GM19328 (cell line): Measurements from ENCODE around the gene PCSK9.

ENCODE experiments used
- ATAC-seq: cut with Tn5 transposase; IDR thresholded peaks from one replicate; pipeline ENCODE4 v1.9.1; 2021; ENCODE audit warnings: mild to moderate bottlenecking, moderate library complexity; ENCODE audit not compliant: unreplicated experiment

PCSK9 gene

DNA sequence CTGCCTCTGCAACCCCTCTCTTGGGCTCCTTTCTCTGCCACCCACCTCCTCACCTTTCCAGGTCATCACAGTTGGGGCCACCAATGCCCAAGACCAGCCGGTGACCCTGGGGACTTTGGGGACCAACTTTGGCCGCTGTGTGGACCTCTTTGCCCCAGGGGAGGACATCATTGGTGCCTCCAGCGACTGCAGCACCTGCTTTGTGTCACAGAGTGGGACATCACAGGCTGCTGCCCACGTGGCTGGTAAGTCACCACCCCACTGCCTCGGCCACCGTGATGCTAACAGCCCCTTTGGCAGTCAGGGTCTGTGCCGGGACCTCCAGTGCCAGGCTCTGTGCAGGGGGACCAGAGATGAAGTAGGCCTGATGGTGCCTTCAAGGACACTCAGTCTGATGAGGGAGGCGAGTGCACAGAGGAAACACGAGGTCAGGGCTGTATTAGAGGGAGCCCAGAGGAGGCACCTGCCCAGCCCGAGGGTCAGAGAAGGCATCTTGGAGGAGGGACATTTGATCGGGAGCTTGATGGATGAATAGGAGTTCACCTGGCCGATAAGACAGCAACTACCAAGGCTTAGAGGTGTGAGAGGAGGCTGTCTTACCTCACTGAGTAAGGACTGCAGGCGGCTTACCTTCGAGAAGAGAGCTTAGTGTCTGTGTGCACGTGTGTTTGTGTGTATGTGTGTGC, 18.1 kb downstream of the PCSK9 start:
- no peak for ATAC-seq

DNA sequence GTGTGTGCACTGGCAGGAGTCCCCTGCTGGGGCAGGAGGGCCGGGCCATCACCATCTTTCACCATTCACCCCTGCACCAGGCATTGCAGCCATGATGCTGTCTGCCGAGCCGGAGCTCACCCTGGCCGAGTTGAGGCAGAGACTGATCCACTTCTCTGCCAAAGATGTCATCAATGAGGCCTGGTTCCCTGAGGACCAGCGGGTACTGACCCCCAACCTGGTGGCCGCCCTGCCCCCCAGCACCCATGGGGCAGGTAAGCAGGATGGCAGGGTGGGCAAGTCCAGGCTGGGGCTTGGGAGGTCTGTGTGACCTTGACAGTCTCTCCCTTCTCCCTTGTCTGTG, 18.6 kb downstream of the PCSK9 start:
- no peak for ATAC-seq

DNA sequence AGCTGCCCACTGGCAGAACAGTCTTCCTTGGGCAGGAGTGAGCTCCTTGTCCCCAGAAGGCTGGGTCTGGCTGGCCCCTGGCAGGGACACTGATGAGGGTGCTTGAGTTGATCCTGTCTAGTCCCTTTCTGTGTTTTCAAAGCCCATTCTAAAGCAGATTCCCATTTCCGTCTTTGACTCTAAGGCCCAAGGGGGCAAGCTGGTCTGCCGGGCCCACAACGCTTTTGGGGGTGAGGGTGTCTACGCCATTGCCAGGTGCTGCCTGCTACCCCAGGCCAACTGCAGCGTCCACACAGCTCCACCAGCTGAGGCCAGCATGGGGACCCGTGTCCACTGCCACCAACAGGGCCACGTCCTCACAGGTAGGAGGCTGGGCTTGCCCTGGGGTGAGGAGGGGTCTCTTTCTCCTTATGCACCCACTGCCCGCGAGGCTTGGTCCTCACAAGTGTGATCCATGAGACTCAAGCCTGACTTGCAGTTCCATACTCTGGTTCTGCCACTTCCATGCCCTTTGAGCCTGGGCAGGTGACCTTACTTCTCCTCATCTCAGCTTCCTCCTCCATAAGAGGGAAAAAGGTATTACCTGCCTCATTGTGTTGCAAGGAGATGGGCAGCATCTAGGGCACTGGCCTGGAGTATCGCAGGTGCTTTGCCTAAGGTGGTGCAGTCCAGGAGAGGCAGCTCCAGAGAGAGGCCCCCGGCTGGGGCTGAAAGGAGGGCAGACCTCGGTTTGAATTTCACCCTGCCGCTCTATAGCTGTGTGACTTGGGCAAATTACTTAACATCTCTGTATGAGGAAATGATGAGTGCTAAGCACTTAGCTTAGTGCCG, 20.2 kb downstream of the PCSK9 start:
- no peak for ATAC-seq

- no peak for ATAC-seq
Observed at GRCh38 chr1:55060133-55060999, 21.0 kb downstream of the PCSK9 start.

DNA sequence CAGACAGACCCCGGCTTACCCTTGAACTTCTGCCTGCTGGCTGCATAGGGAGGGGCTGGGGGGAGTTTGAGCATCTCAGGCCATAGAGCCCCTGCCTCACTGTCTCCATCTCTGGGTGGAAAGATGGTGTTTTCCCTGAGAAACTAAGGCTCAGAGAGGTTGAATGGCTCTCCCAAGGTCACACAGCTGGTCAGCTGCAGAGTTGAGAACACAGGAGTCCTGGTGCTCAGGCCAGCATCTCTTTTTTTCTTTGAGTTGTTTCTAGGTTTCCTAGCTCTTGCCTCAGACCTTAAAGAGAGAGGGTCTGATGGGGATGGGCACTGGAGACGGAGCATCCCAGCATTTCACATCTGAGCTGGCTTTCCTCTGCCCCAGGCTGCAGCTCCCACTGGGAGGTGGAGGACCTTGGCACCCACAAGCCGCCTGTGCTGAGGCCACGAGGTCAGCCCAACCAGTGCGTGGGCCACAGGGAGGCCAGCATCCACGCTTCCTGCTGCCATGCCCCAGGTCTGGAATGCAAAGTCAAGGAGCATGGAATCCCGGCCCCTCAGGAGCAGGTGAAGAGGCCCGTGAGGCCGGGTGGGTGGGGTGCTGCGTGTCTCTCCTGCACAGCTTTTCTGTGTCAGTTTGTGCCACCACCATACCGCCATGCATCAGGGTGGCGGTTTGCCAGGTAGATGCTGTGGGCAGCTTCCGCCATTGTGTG, 21.8 kb downstream of the PCSK9 start:
- no peak for ATAC-seq

- ATAC-seq, result no peak
Observed at GRCh38 chr1:55061706-55062321, 22.5 kb downstream of the PCSK9 start.

GRCh38 chr1:55062801-55063576, 23.6 kb downstream of the PCSK9 start:
- ATAC-seq, result no peak

GRCh38 chr1:55063577-55063942, 24.2 kb downstream of the PCSK9 start:
- no peak for ATAC-seq

DNA sequence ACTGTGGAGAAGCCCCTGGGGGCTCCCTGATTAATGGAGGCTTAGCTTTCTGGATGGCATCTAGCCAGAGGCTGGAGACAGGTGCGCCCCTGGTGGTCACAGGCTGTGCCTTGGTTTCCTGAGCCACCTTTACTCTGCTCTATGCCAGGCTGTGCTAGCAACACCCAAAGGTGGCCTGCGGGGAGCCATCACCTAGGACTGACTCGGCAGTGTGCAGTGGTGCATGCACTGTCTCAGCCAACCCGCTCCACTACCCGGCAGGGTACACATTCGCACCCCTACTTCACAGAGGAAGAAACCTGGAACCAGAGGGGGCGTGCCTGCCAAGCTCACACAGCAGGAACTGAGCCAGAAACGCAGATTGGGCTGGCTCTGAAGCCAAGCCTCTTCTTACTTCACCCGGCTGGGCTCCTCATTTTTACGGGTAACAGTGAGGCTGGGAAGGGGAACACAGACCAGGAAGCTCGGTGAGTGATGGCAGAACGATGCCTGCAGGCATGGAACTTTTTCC, 24.8 kb downstream of the PCSK9 start:
- ATAC-seq, result no peak

DNA sequence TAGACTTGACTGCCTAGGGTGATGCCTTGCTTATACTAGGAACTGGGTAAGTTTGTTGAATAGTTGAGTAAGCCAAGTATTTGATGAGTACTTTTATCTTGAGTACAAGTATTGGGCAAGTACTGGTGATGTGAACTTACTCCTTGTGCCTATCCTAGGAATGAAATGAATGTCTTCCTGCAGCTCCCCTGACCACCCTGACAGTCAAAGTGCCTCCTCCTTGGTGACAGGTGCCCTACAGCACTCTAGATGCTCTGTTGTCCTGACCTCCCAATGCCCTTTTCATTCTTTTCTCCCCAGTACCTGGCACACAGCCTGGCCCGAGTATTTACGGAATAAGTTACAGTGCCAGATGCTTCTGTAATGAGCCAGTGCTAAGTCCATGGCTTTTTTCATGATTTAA, 25.5 kb downstream of the PCSK9 start:
- ATAC-seq, result no peak

DNA sequence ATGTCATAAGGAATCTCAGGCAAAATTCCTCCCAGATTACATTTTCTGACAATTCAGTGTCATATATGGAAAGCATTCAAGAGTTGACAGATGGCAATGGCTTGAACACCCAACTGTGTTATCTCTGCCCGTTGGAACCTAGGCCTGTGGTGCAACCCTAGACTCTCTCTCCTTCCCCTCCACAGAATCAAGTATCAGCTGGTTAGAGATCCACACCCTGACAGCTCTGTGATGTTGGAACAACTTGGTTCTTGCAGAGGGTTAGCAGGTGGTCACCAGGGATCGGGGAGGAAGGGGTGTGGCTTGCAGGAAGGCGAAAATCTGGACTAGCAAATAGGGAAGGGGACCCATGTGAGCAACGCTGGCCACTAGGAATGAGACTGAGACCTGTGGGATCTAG, 26.3 kb downstream of the PCSK9 start:
- ATAC-seq, result no peak

GRCh38 chr1:55067022-55067778, 27.9 kb downstream of the PCSK9 start:
- ATAC-seq, result no peak

DNA sequence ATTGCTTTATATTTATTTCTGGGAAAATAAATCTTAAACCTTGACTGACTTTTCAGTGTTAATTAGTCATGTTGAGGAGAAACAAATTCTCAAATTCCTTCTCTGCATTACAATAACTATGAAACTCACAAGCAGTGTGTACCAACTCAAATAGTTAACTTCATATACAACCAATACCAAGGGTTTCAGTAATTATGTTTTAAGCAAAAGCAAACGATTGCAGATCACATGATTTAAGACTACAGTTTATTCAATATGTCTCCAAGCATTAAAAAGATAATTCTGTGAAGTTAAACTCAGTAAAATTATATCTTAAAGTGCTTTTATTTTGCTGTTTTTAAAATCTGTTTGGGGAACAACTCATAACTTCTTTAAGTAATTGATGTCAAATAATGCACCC, 28.6 kb downstream of the PCSK9 start:
- ATAC-seq, result no peak

DNA sequence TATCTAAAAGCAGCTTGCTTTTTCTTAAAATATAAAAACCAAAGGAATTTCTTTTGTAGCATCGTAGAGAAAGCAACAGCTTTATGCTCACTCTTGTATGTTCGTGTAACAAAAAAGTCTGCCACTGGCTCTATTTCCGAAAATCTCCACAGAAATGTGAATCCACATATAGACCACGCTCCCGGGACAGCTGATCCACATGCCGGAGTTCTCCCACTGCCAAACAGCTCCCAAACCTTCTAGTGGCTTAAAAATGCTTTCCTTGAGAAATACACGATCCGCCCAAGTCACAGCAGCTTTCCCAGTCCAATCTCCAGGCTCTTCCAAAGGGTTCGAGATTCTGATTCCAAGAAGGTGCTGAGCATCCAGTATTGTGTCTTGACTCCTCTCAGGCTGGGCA, 29.3 kb downstream of the PCSK9 start:
- ATAC-seq, result no peak

- ATAC-seq, result no peak
Observed at GRCh38 chr1:55069280-55069679, 29.9 kb downstream of the PCSK9 start.

- no peak for ATAC-seq
Observed at GRCh38 chr1:55070293-55071164, 31.2 kb downstream of the PCSK9 start.

- no peak for ATAC-seq
Observed at GRCh38 chr1:55071477-55071876, 32.1 kb downstream of the PCSK9 start.
